ENCODE data around the gene ACOX3.

GRCh38 chr4:8478801-8479744, 38.5 kb upstream of the ACOX3 start:
- TF ChIP-seq POLR2A (IDR thresholded peaks at IDR 0.05; ENCODE audit: low read length) = no peak
- no peak for TF ChIP-seq GATA1 (IDR thresholded peaks at IDR 0.05; ENCODE audit: low read depth, low read length)

Measured in erythroblast (primary cell).